ENCODE results near the gene CEP76. TPM values are rescaled to one million over a fixed set of nuclear protein-coding genes. Genes with fewer than 3 reads are reported as not detected.

Gene CEP76
- total RNA-seq, 1 donor from 2014 or later = 14.5 TPM

GRCh38 chr18:12741351-12741750 is 38.8 kb upstream of the CEP76 start:
- Mint-ChIP-seq H3K27ac (no peak overlapping the region), H3K27me3 (ENCODE audit: low read depth) (no peaks in the 10 kb centered on the region), H3K4me3 (ENCODE audit: low read depth) (no peak overlapping the region), H3K9me3 (no peaks in the 10 kb centered on the region), H3K36me3 (ENCODE audit: low read depth) (no peaks in the 10 kb centered on the region), H3K4me1 (ENCODE audit: low read depth) (peaks cover 10% of the 10 kb centered on the region)
- no peak for DNase-seq (ENCODE audit: low spot score)
- intact Hi-C loops (cut with micrococcal nuclease) = no loop called here

DNA sequence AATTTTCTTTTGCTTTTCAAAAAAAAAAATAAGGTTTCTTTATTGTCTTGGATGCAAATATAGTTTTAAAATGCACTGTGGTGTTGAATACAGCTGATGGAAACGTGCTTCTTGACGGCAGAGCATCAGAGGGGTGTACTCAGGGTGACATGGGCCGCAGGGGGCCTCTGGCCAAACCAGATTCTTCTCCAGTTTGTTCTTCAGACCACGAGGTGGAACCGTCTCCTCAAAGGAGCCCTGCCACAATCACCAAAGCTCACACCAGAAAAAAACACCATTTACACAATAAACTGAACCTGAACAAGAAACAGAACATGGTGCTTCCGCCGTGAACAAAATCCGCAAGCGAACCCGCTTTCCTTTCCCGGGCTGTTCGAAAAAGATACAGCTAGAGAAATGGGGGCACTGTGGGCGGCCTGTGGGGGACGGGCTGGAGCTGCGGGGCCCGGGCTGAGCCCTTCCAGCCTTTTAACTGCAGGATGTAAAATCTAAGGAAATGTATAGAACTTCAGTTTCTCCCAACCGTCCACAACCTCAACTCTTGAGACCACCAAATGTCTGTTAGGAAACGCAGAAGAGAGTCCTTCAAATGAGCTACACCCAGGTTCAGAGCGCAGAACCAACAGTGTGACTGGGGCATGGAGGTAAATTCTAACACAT is 34.9 kb upstream of the CEP76 start:
- H3K4me1 Mint-ChIP-seq (ENCODE audit: low read depth) = peaks cover 9% of the 10 kb centered on the region
- H3K4me3 Mint-ChIP-seq (ENCODE audit: low read depth) = no peak overlapping the region
- peaks cover 1% of the 10 kb centered on the region for H3K36me3 Mint-ChIP-seq (ENCODE audit: low read depth)

DNA sequence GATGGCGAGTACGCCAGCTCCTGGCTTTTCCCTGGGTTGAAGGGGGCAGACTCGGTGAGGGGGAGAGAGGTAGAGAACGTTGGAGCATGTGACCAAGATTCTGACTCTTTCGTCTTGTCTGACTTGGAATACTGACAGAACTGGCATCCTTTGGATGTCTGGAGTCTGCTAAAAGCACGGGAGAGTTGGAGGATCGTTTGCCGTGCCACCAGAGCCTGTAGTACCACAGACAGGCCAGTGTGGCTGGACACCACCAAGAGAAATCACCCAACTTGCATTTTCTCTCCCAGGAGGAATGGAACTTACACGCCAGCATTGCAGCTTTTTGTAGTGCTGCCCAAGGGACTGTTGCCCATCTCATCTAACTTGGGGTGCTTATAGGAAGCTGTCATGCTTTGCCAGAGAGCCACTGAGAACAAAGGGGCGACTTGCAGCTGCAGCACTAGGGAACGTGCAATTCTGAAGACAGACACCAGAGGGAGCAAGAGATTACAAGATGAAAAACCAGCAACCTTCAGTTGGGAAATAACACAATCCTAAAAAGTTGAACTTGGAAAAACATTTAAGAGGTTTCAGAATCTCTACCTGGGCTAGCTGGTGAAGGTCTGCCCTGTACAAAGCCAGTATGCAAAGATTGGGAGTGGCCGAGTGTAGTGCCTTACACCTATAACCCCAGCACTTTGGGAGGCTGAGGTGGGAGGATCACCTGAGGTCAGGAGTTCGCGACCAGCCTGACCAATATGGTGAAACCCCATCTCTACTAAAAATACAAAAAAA is 24.4 kb upstream of the CEP76 start:
- Mint-ChIP-seq H3K27ac (no peak overlapping the region), H3K9me3 (no peaks in the 10 kb centered on the region), H3K4me3 (ENCODE audit: low read depth) (no peak overlapping the region), H3K4me1 (ENCODE audit: low read depth) (peaks cover 4% of the 10 kb centered on the region), H3K27me3 (ENCODE audit: low read depth) (no peaks in the 10 kb centered on the region), H3K36me3 (ENCODE audit: low read depth) (peaks cover 35% of the 10 kb centered on the region)
- peak; percentile 44 for DNase-seq (ENCODE audit: low spot score)
- intact Hi-C loops (cut with micrococcal nuclease) = loop anchor here (1.0 to 2.0 kb wide), 3 partner anchors 167 to 432 kb away; no protein-coding TSS in a partner anchor

More for the DNA sequence above, 34.9 kb upstream of the CEP76 start:
- no peak for DNase-seq (ENCODE audit: low spot score)
- Mint-ChIP-seq H3K9me3 (no peaks in the 10 kb centered on the region), H3K27me3 (ENCODE audit: low read depth) (no peaks in the 10 kb centered on the region), H3K27ac (no peak overlapping the region)
- intact Hi-C loops (cut with micrococcal nuclease) = no loop called here

DNA sequence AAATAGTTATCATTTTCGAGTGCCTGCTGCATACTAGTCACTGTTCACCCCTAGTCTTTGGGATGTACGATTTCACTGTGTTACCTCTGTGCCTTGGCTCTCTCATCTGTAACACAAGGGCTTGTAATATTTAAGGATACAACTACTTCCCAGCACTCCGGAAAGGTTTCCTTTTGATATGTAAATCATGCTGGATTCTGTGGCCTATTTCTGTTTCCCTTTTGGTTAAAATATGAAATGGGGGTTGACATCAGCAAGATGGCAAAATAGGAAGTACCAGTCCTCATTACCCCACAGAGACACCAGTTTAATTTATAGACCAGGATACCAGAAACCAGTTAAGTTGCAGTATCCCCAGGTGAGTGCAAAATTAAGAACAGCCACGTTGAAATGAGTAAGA is 23.8 kb upstream of the CEP76 start:
- H3K4me3 Mint-ChIP-seq (ENCODE audit: low read depth) = no peak overlapping the region
- H3K27me3 Mint-ChIP-seq (ENCODE audit: low read depth) = no peaks in the 10 kb centered on the region
- DNase-seq (ENCODE audit: low spot score) = no peak
- H3K9me3 Mint-ChIP-seq = no peaks in the 10 kb centered on the region
- peaks cover 39% of the 10 kb centered on the region for H3K36me3 Mint-ChIP-seq (ENCODE audit: low read depth)
- H3K27ac Mint-ChIP-seq = no peak overlapping the region
- intact Hi-C loops (cut with micrococcal nuclease) = loop anchor here (2.0 kb wide), 1 partner anchor 432 kb away; no protein-coding TSS in a partner anchor
- H3K4me1 Mint-ChIP-seq (ENCODE audit: low read depth) = peaks cover 3% of the 10 kb centered on the region

DNA sequence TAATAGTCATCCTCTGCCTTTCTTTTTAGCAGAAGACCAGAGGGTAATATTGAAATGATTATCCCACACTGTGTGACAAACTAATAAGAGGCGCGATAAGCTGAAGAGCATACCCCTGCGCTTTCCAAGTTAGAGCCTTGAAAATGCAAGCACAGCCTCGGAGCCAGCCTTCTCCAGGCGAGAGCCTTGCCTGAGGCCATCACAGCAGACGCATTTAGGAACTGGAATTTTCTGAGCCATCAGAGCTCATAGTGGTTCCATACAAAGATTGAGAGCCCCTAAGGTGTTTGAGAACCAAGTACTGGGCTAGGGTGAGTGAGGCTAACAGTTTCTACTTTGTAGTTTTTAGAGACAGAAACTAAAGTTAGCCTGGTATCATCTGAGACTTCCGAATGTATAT is 20.2 kb upstream of the CEP76 start:
- intact Hi-C loops (cut with micrococcal nuclease) = no loop called here
- Mint-ChIP-seq H3K27me3 (ENCODE audit: low read depth) (no peaks in the 10 kb centered on the region), H3K36me3 (ENCODE audit: low read depth) (peaks cover 61% of the 10 kb centered on the region), H3K27ac (no peak overlapping the region), H3K4me3 (ENCODE audit: low read depth) (no peak overlapping the region), H3K9me3 (no peaks in the 10 kb centered on the region), H3K4me1 (ENCODE audit: low read depth) (peaks cover 3% of the 10 kb centered on the region)
- no peak for DNase-seq (ENCODE audit: low spot score)

DNA sequence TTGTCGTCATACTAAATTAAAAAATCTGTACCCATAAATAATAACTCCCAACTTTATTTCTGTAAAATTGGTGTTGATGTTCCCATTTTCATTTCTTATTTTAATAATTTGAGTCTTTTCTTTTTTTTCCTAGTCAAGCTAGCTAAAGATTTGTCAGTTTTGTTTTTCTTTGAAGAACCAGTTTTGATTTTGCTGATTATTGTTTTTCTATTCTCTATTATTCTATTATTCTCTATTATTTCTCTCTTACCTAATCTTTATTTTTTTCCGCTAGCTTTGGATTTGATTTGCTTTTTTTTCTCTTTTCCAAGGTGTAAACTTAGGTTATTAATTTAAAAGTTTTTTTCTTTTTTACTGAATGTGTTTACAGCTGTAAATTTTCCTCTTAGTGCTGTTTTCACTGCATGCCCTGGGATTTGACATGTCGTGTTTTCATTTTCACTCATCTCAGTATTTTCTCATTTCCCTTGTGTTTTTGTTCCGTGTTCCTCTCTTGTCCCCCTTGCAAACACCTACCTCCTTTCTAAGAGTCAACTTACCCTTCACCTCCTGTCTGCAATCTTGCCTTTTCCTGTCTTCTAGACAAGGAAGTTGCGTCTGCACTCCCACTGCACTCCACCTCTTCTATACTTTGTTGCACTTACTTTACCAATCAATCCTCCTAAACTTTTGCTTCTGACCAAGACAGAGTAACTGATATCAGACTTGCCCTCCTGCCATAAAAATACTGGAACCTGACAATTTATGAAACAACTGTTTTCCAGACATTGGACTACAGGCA is 19.2 kb upstream of the CEP76 start:
- peaks cover 3% of the 10 kb centered on the region for H3K4me1 Mint-ChIP-seq (ENCODE audit: low read depth)
- no peaks in the 10 kb centered on the region for H3K27me3 Mint-ChIP-seq (ENCODE audit: low read depth)
- H3K36me3 Mint-ChIP-seq (ENCODE audit: low read depth) = peaks cover 63% of the 10 kb centered on the region
- no peak overlapping the region for H3K4me3 Mint-ChIP-seq (ENCODE audit: low read depth)
- H3K9me3 Mint-ChIP-seq = no peaks in the 10 kb centered on the region
- peak overlapping the region; percentile 21 for H3K27ac Mint-ChIP-seq
- no peak for DNase-seq (ENCODE audit: low spot score)
- intact Hi-C loops (cut with micrococcal nuclease) = no loop called here

GRCh38 chr18:12711446-12711845 is 8.9 kb upstream of the CEP76 start:
- no peak overlapping the region for H3K4me3 Mint-ChIP-seq (ENCODE audit: low read depth)
- no peak for DNase-seq (ENCODE audit: low spot score)
- intact Hi-C loops (cut with micrococcal nuclease) = no loop called here
- H3K36me3 Mint-ChIP-seq (ENCODE audit: low read depth) = peaks cover 67% of the 10 kb centered on the region
- H3K27me3 Mint-ChIP-seq (ENCODE audit: low read depth) = no peaks in the 10 kb centered on the region
- no peaks in the 10 kb centered on the region for H3K9me3 Mint-ChIP-seq
- H3K27ac Mint-ChIP-seq = no peak overlapping the region
- peaks cover 3% of the 10 kb centered on the region for H3K4me1 Mint-ChIP-seq (ENCODE audit: low read depth)

DNA sequence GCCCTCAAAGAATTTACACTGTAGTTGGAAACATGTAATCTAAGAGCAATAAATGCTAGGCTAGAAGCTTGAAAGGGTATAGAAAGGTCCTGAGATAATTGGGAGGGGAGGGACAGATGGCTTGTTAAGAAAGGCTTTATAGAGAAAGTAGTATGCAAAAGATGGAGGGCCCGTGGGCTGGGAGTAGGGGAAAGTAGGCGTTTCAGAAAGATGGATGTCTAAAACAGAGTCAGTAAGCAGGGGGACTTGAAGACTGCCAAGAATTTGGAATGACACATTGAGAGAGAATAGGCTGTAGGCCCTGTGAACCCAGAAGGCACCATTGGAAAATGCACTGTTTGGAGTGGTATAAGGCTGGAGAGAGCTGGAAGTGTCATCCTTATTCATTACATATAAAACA is 1.1 kb upstream of the CEP76 start:
- no peak for DNase-seq (ENCODE audit: low spot score)
- peak overlapping the region; percentile 100 for H3K4me3 Mint-ChIP-seq (ENCODE audit: low read depth)
- H3K9me3 Mint-ChIP-seq = no peaks in the 10 kb centered on the region
- H3K36me3 Mint-ChIP-seq (ENCODE audit: low read depth) = peaks cover 50% of the 10 kb centered on the region
- H3K27ac Mint-ChIP-seq = peak overlapping the region; percentile 99
- H3K4me1 Mint-ChIP-seq (ENCODE audit: low read depth) = peaks cover 28% of the 10 kb centered on the region
- intact Hi-C loops (cut with micrococcal nuclease) = loop anchor here (1.0 to 5.0 kb wide), 6 partner anchors 45 to 851 kb away; partner anchors contain the start of genes AFG3L2, CEP192, CHMP1B and SEH1L
- H3K27me3 Mint-ChIP-seq (ENCODE audit: low read depth) = no peaks in the 10 kb centered on the region

- no peaks in the 10 kb centered on the region for H3K9me3 Mint-ChIP-seq
- DNase-seq (ENCODE audit: low spot score) = no peak
- H3K4me1 Mint-ChIP-seq (ENCODE audit: low read depth) = peaks cover 31% of the 10 kb centered on the region
- peaks cover 54% of the 10 kb centered on the region for H3K36me3 Mint-ChIP-seq (ENCODE audit: low read depth)
- H3K27ac Mint-ChIP-seq = peak overlapping the region; percentile 99
- H3K4me3 Mint-ChIP-seq (ENCODE audit: low read depth) = peak overlapping the region; percentile 100
- intact Hi-C loops (cut with micrococcal nuclease) = loop anchor here (1.0 to 5.0 kb wide), 6 partner anchors 44 to 851 kb away; partner anchors contain the start of genes AFG3L2, CEP192, CHMP1B and SEH1L
- H3K27me3 Mint-ChIP-seq (ENCODE audit: low read depth) = no peaks in the 10 kb centered on the region
Measured at GRCh38 chr18:12703096-12703567, 609 bp upstream of the CEP76 start.

GRCh38 chr18:12701161-12701560 is 1.4 kb downstream of the CEP76 start:
- peaks cover 50% of the 10 kb centered on the region for H3K36me3 Mint-ChIP-seq (ENCODE audit: low read depth)
- peaks cover 28% of the 10 kb centered on the region for H3K4me1 Mint-ChIP-seq (ENCODE audit: low read depth)
- intact Hi-C loops (cut with micrococcal nuclease) = loop anchor here (5.0 kb wide), 1 partner anchor 849 kb away; the partner anchor contains the start of gene CHMP1B
- H3K27me3 Mint-ChIP-seq (ENCODE audit: low read depth) = no peaks in the 10 kb centered on the region
- peak overlapping the region; percentile 99 for H3K27ac Mint-ChIP-seq
- DNase-seq (ENCODE audit: low spot score) = no peak
- peak overlapping the region; percentile 100 for H3K4me3 Mint-ChIP-seq (ENCODE audit: low read depth)
- H3K9me3 Mint-ChIP-seq = no peaks in the 10 kb centered on the region

DNA sequence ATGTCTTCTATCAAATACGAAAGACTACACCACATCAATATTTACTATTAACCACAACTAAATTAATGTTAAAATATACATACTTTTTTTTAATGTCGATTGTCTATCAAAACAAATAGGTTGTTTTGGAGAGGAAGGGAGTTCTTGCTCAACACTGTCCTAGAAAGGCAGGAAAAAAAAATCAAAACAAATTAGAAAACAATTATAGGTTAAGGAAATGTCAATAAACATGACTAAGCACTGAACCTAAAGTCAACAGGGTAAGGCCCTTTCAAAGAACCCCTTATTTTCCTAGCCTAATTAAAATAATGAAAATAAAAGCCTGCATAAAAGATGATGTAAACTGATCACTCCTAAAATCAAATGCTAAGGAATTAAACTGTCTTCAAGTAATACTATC is 2.8 kb downstream of the CEP76 start:
- DNase-seq (ENCODE audit: low spot score) = no peak
- Mint-ChIP-seq H3K4me1 (ENCODE audit: low read depth) (peaks cover 25% of the 10 kb centered on the region), H3K27ac (no peak overlapping the region), H3K9me3 (no peaks in the 10 kb centered on the region), H3K4me3 (ENCODE audit: low read depth) (no peak overlapping the region), H3K27me3 (ENCODE audit: low read depth) (no peaks in the 10 kb centered on the region), H3K36me3 (ENCODE audit: low read depth) (peaks cover 44% of the 10 kb centered on the region)
- intact Hi-C loops (cut with micrococcal nuclease) = loop anchor here (5.0 kb wide), 1 partner anchor 847 kb away; the partner anchor contains the start of gene CHMP1B

DNA sequence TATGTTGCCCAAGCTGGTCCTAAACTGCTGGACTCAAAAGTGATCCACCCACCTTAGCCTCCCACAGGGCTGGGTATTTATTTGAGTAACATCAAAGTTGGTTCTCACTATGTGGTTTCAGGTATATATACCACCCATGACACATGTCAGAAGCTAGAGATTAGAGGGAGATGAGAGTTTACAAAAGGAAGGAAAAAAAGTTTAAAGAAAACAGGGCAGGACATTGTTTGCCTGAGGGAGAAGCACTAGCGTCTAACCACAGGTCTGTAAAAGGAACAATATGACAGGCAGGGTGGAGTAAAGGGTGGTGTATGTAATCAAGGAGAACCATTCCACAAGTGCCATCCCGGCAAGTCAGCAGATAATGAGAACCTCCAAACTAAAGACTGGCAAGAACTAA is 8.5 kb downstream of the CEP76 start:
- H3K27ac Mint-ChIP-seq = no peak overlapping the region
- H3K4me3 Mint-ChIP-seq (ENCODE audit: low read depth) = no peak overlapping the region
- no peaks in the 10 kb centered on the region for H3K9me3 Mint-ChIP-seq
- intact Hi-C loops (cut with micrococcal nuclease) = no loop called here
- no peak for DNase-seq (ENCODE audit: low spot score)
- no peaks in the 10 kb centered on the region for H3K27me3 Mint-ChIP-seq (ENCODE audit: low read depth)
- H3K36me3 Mint-ChIP-seq (ENCODE audit: low read depth) = peaks cover 41% of the 10 kb centered on the region
- peaks cover 24% of the 10 kb centered on the region for H3K4me1 Mint-ChIP-seq (ENCODE audit: low read depth)

Data from activated T-helper 2 cell treated with anti-CD3 and anti-CD28 coated beads, Interferon-gamma antibody, Interleukin-2, Interleukin-4, amounts not matched to agents 10 μg/mL and 5 μg/mL and 100 μg/mL, durations not matched to agents 14 hours and 24 hours and 36 hours (primary cell).